AG04450 (cell line): ENCODE data around the gene TNFRSF18. TPM values are rescaled to one million over a fixed set of nuclear protein-coding genes. Genes with fewer than 3 reads are reported as not detected.

Experiments
- CTCF ChIA-PET: fragments of 300-600, 350-600 bp; formaldehyde crosslinking; extraction: SDS; loops from one replicate; lab custom pipeline; 2022; ENCODE audit warnings: antibody characterized with exemption, inconsistent platforms; lab: Charles Lee
- POLR2A ChIA-PET: fragments of 350-600 bp; formaldehyde crosslinking; extraction: SDS; loops from one replicate; lab custom pipeline; 2021; ENCODE audit warnings: antibody characterized with exemption, inconsistent platforms; lab: Yijun Ruan, JAX
- DNase-seq: peaks from one replicate; pipeline ENCODE4 v3.0.0-alpha.2; 2011; ENCODE audit warnings: low read depth, low spot score
- H3K27ac ChIP-seq: one replicate; pipeline ENCODE4 v1.5.1; 2012; ENCODE audit warnings: low read depth, low read length, control low read depth
- H3K27me3 ChIP-seq: one replicate; pipeline ENCODE4 v1.6.0; 2012; ENCODE audit warnings: low read length; ENCODE audit not compliant: control insufficient read depth, insufficient read depth
- H3K4me3 ChIP-seq: 2 replicates; pipeline ENCODE4 v1.5.1; 2011; ENCODE audit warnings: mild to moderate bottlenecking, low read depth, low read length, control low read depth
- H3K9me3 ChIP-seq: 2 replicates; pipeline ENCODE4 v1.5.1; 2012; ENCODE audit warnings: low read length; ENCODE audit not compliant: control insufficient read depth, insufficient read depth
- CTCF ChIP-seq: IDR thresholded peaks from 2 replicates; pipeline ENCODE4 v1.5.1; 2011; ENCODE audit warnings: low read depth, low read length, control low read depth, inconsistent platforms
- polyA plus RNA-seq: library from polyadenylated mRNA; depleted of rRNA; stranded (reverse); fragments of >200 nt; gene quantifications from 2 replicates; pipeline ENCODE4 v1.2.3, GENCODE V29; 2011

The TNFRSF18 gene
- polyA plus RNA-seq, 1 experiment = 1.0 TPM

GRCh38 chr1:1223891-1224290 is 17.5 kb upstream of the TNFRSF18 start:
- no peak for DNase-seq
- Histone ChIP-seq H3K27ac (no peak overlapping the region), H3K27me3 (no peaks in the 10 kb centered on the region), H3K4me3 (no peak overlapping the region), H3K9me3 (peaks cover under 1% of the 10 kb centered on the region; the same call in 1 of the 2 replicates)
- ChIA-PET POLR2A (interaction anchor here (0.6 kb wide), 1 partner anchor 98 kb away, joined by 6 read pairs; no protein-coding TSS in a partner anchor), CTCF (no interaction called here)
- no peak for TF ChIP-seq CTCF

GRCh38 chr1:1223321-1223720 is 16.9 kb upstream of the TNFRSF18 start:
- peaks cover 6% of the 10 kb centered on the region; the same call in 1 of the 2 replicates for H3K9me3 ChIP-seq
- TF ChIP-seq CTCF = no peak
- CTCF ChIA-PET = no interaction called here
- POLR2A ChIA-PET = no interaction called here
- DNase-seq = no peak
- no peak overlapping the region for H3K4me3 ChIP-seq
- H3K27ac ChIP-seq = no peak overlapping the region
- no peaks in the 10 kb centered on the region for H3K27me3 ChIP-seq

DNA sequence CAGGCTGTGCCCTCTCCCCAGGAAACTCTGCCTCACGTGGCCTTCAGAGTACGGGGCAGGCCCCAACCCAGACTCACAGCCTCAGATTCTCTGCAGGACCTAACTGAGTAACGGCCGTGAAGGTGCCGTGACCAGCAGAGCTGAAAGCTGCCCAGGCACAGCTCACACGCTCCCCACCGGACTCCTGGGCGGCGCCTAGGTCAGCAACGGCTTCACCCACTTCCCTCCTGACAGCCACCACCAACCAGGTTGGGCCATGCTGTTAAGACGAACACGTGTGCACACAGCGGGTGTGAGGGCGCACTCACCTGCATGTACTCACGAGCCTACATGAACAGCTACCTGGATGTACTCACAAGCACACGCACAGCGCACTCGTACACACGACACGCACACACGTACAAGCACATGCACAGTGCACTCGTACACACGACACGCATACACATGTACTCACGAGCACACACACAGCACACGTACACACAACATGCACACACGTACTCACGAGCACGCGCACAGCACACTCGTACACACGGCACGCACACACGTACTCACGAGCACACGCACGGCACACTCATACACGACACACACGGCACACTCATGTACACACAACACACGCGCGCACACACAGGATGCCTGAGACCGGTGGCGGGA is 16.3 kb upstream of the TNFRSF18 start:
- no peak for DNase-seq
- no peak for TF ChIP-seq CTCF
- H3K27ac ChIP-seq = no peak overlapping the region
- ChIA-PET POLR2A (interaction anchor here (0.6 kb wide), 1 partner anchor 180 kb away, joined by 4 read pairs; no protein-coding TSS in a partner anchor), CTCF (no interaction called here)
- peaks cover 11% of the 10 kb centered on the region; the same call in 1 of the 2 replicates for H3K9me3 ChIP-seq
- H3K27me3 ChIP-seq = no peaks in the 10 kb centered on the region
- H3K4me3 ChIP-seq = no peak overlapping the region

- no peak for DNase-seq
- H3K9me3 ChIP-seq = peaks cover 14% of the 10 kb centered on the region; the same call in 1 of the 2 replicates
- CTCF ChIA-PET = no interaction called here
- no peak overlapping the region for H3K27ac ChIP-seq
- TF ChIP-seq CTCF = no peak
- POLR2A ChIA-PET = interaction anchor here (0.6 kb wide), 1 partner anchor 181 kb away, joined by 4 read pairs; no protein-coding TSS in a partner anchor
- no peaks in the 10 kb centered on the region for H3K27me3 ChIP-seq
- no peak overlapping the region for H3K4me3 ChIP-seq
Measured at GRCh38 chr1:1221887-1222574, 15.6 kb upstream of the TNFRSF18 start.

DNA sequence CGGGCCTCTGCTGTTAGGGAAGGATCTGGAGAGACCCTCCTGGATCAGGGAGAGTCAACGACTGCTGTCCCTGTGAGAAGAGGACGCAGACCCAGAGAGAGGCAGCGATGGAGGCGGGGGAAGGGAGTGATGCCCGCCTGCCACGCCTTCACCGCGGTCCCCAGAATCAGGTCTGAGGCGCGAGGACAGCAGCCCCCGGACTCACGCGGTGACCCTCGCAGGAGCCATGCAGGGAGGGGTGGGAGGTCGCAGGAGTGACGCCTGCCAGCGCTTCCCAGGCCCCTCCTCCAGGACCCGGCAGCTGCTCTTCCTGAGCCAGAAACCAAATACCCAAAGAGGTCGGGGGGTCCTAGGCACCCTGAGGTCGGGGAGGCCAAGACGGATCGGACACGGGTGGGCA is 13.8 kb upstream of the TNFRSF18 start:
- Histone ChIP-seq H3K4me3 (no peak overlapping the region), H3K27ac (no peak overlapping the region), H3K9me3 (peaks cover 14% of the 10 kb centered on the region; the same call in 1 of the 2 replicates), H3K27me3 (no peaks in the 10 kb centered on the region)
- ChIA-PET CTCF (no interaction called here), POLR2A (no interaction called here)
- no peak for DNase-seq
- TF ChIP-seq CTCF = no peak
